ENCODE data around the gene HES2.
"Not testable (repeated sequence)": the region's sequence is repeated elsewhere in the genome, so short reads cannot be mapped to it uniquely, and the experiment has no call there.

The HES2 gene

GRCh38 chr1:6380037-6380436, 39.7 kb downstream of the HES2 start:
- no peak overlapping the region for H2AFZ ChIP-seq (ENCODE audit: insufficient read depth, low read length, poor library complexity)
- no peak for DNase-seq
- no CpG with 5 or more reads among the region's 7 CpGs for WGBS (ENCODE audit: extremely low coverage, insufficient coverage, insufficient read length)
- H3K9me3 ChIP-seq (ENCODE audit: insufficient read depth, low read depth, low read length) = no peaks in the 10 kb centered on the region
- no peak overlapping the region for H4K12ac ChIP-seq (ENCODE audit: low read depth, low read length)
- H2AK5ac ChIP-seq (ENCODE audit: low read length) = no peak overlapping the region
- no peak overlapping the region for H2BK120ac ChIP-seq (ENCODE audit: insufficient read depth, low read length, poor library complexity)
- H3K4me2 ChIP-seq (ENCODE audit: low read length) = no peak overlapping the region
- H3K27ac ChIP-seq (ENCODE audit: low read depth, low read length) = no peak overlapping the region
- no peak overlapping the region for H3K4ac ChIP-seq (ENCODE audit: low read depth, low read length)
- H3K4me1 ChIP-seq (ENCODE audit: control insufficient read depth in 1 of 2, insufficient read depth in 2 of 2, low read length in 2 of 2) = no peaks in the 10 kb centered on the region
- no peak overlapping the region for H2BK5ac ChIP-seq (ENCODE audit: low read depth, low read length, poor library complexity)
- H3K79me1 ChIP-seq (ENCODE audit: low read length) = no peaks in the 10 kb centered on the region
- H4K91ac ChIP-seq (ENCODE audit: low read depth, low read length) = no peak overlapping the region
- no peak overlapping the region for H3K4me3 ChIP-seq (ENCODE audit: low read depth, low read length)
- H4K8ac ChIP-seq (ENCODE audit: low read depth, low read length) = no peak overlapping the region
- no peaks in the 10 kb centered on the region for H3K27me3 ChIP-seq (ENCODE audit: insufficient read depth, low read length)
- H3K14ac ChIP-seq (ENCODE audit: low read length) = no peak overlapping the region
- no peak overlapping the region for H3K23ac ChIP-seq (ENCODE audit: low read length)
- H3K9ac ChIP-seq (ENCODE audit: low read length) = no peak overlapping the region
- H3K36me3 ChIP-seq (ENCODE audit: control insufficient read depth in 1 of 2, insufficient read depth in 2 of 2, low read length in 2 of 2) = no peaks in the 10 kb centered on the region
- H2BK12ac ChIP-seq (ENCODE audit: low read length) = no peak overlapping the region
- H3K79me2 ChIP-seq (ENCODE audit: control insufficient read depth, insufficient read depth, low read length, poor library complexity) = no peaks in the 10 kb centered on the region
- H3K18ac ChIP-seq (ENCODE audit: low read length) = no peak overlapping the region

DNA sequence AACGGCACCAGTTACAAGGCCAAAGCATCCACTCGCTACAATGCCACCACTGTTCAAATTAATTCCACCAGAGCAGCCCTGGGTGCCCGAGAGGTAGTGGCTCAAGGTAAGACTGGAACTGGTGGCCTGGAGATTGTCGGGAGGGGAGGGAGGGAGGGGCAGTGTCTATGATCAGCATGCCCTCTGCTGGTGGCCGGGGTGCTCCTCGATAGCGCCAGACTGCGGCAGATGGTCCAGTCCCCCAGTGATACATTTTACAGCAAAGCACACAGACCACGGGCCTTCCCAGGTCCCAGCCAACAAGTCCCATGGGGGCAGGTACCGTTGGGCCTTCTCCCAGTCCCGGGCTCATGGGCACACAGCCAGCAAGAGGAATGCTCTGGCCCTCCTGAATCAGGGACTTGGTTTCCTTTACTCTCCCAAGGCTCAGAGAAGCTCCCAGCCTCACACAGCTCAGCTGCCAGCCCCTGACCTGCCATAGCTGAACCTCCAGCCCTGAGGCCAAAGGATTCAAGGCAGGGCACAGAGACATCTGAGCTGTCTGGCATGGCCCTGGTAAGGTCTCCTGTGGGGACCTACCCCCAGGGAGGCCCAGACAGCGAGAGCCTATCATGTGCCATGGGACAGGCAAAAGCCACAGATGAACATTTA, 41.5 kb downstream of the HES2 start:
- Histone ChIP-seq H3K79me2 (ENCODE audit: control insufficient read depth, insufficient read depth, low read length, poor library complexity) (no peaks in the 10 kb centered on the region), H3K14ac (ENCODE audit: low read length) (no peak overlapping the region), H3K9ac (ENCODE audit: low read length) (no peak overlapping the region), H3K18ac (ENCODE audit: low read length) (no peak overlapping the region), H3K4me3 (ENCODE audit: low read depth, low read length) (no peak overlapping the region), H2BK5ac (ENCODE audit: low read depth, low read length, poor library complexity) (no peak overlapping the region), H4K91ac (ENCODE audit: low read depth, low read length) (no peak overlapping the region), H3K4me2 (ENCODE audit: low read length) (no peak overlapping the region), H2AFZ (ENCODE audit: insufficient read depth, low read length, poor library complexity) (no peak overlapping the region), H3K27ac (ENCODE audit: low read depth, low read length) (no peak overlapping the region), H2BK120ac (ENCODE audit: insufficient read depth, low read length, poor library complexity) (no peak overlapping the region), H3K4ac (ENCODE audit: low read depth, low read length) (no peak overlapping the region), H2BK12ac (ENCODE audit: low read length) (no peak overlapping the region), H3K4me1 (ENCODE audit: control insufficient read depth in 1 of 2, insufficient read depth in 2 of 2, low read length in 2 of 2) (no peaks in the 10 kb centered on the region), H3K36me3 (ENCODE audit: control insufficient read depth in 1 of 2, insufficient read depth in 2 of 2, low read length in 2 of 2) (no peaks in the 10 kb centered on the region), H4K8ac (ENCODE audit: low read depth, low read length) (no peak overlapping the region), H3K79me1 (ENCODE audit: low read length) (no peaks in the 10 kb centered on the region), H3K9me3 (ENCODE audit: insufficient read depth, low read depth, low read length) (no peaks in the 10 kb centered on the region), H2AK5ac (ENCODE audit: low read length) (no peak overlapping the region), H3K23ac (ENCODE audit: low read length) (no peak overlapping the region), H4K12ac (ENCODE audit: low read depth, low read length) (no peak overlapping the region), H3K27me3 (ENCODE audit: insufficient read depth, low read length) (no peaks in the 10 kb centered on the region)
- WGBS (ENCODE audit: extremely low coverage, insufficient coverage, insufficient read length) = no CpG with 5 or more reads among the region's 12 CpGs
- no peak for DNase-seq

- no peak overlapping the region for H2BK120ac ChIP-seq (ENCODE audit: insufficient read depth, low read length, poor library complexity)
- H3K9me3 ChIP-seq (ENCODE audit: insufficient read depth, low read depth, low read length) = no peaks in the 10 kb centered on the region
- no CpG with 5 or more reads among the region's 8 CpGs for WGBS (ENCODE audit: extremely low coverage, insufficient coverage, insufficient read length)
- H3K23ac ChIP-seq (ENCODE audit: low read length) = no peak overlapping the region
- no peak overlapping the region for H3K14ac ChIP-seq (ENCODE audit: low read length)
- no peaks in the 10 kb centered on the region for H3K79me1 ChIP-seq (ENCODE audit: low read length)
- H2BK5ac ChIP-seq (ENCODE audit: low read depth, low read length, poor library complexity) = no peak overlapping the region
- H3K9ac ChIP-seq (ENCODE audit: low read length) = no peak overlapping the region
- H4K12ac ChIP-seq (ENCODE audit: low read depth, low read length) = no peak overlapping the region
- H2AK5ac ChIP-seq (ENCODE audit: low read length) = no peak overlapping the region
- H3K4me3 ChIP-seq (ENCODE audit: low read depth, low read length) = no peak overlapping the region
- no peak overlapping the region for H4K8ac ChIP-seq (ENCODE audit: low read depth, low read length)
- no peak overlapping the region for H2AFZ ChIP-seq (ENCODE audit: insufficient read depth, low read length, poor library complexity)
- no peak overlapping the region for H3K4ac ChIP-seq (ENCODE audit: low read depth, low read length)
- no peak overlapping the region for H2BK12ac ChIP-seq (ENCODE audit: low read length)
- H4K91ac ChIP-seq (ENCODE audit: low read depth, low read length) = no peak overlapping the region
- H3K27ac ChIP-seq (ENCODE audit: low read depth, low read length) = no peak overlapping the region
- no peaks in the 10 kb centered on the region for H3K79me2 ChIP-seq (ENCODE audit: control insufficient read depth, insufficient read depth, low read length, poor library complexity)
- DNase-seq = no peak
- H3K18ac ChIP-seq (ENCODE audit: low read length) = no peak overlapping the region
- no peaks in the 10 kb centered on the region for H3K36me3 ChIP-seq (ENCODE audit: control insufficient read depth in 1 of 2, insufficient read depth in 2 of 2, low read length in 2 of 2)
- H3K4me2 ChIP-seq (ENCODE audit: low read length) = no peak overlapping the region
- no peaks in the 10 kb centered on the region for H3K4me1 ChIP-seq (ENCODE audit: control insufficient read depth in 1 of 2, insufficient read depth in 2 of 2, low read length in 2 of 2)
- no peaks in the 10 kb centered on the region for H3K27me3 ChIP-seq (ENCODE audit: insufficient read depth, low read length)
These were observed 45.6 kb downstream of the HES2 start for GRCh38 chr1:6373961-6374720.

- not testable (repeated sequence) for H3K14ac ChIP-seq (ENCODE audit: low read length); H3K18ac ChIP-seq (ENCODE audit: low read length); H3K27me3 ChIP-seq (ENCODE audit: insufficient read depth, low read length); H3K4ac ChIP-seq (ENCODE audit: low read depth, low read length); H2BK12ac ChIP-seq (ENCODE audit: low read length); H3K36me3 ChIP-seq (ENCODE audit: control insufficient read depth in 1 of 2, insufficient read depth in 2 of 2, low read length in 2 of 2); H3K9me3 ChIP-seq (ENCODE audit: insufficient read depth, low read depth, low read length); H3K79me2 ChIP-seq (ENCODE audit: control insufficient read depth, insufficient read depth, low read length, poor library complexity); H3K4me2 ChIP-seq (ENCODE audit: low read length); H3K9ac ChIP-seq (ENCODE audit: low read length); H4K12ac ChIP-seq (ENCODE audit: low read depth, low read length); H4K91ac ChIP-seq (ENCODE audit: low read depth, low read length); H3K23ac ChIP-seq (ENCODE audit: low read length); H4K8ac ChIP-seq (ENCODE audit: low read depth, low read length); H3K27ac ChIP-seq (ENCODE audit: low read depth, low read length); H2BK5ac ChIP-seq (ENCODE audit: low read depth, low read length, poor library complexity); H3K79me1 ChIP-seq (ENCODE audit: low read length); H2AFZ ChIP-seq (ENCODE audit: insufficient read depth, low read length, poor library complexity); H3K4me3 ChIP-seq (ENCODE audit: low read depth, low read length); H2BK120ac ChIP-seq (ENCODE audit: insufficient read depth, low read length, poor library complexity); H2AK5ac ChIP-seq (ENCODE audit: low read length); H3K4me1 ChIP-seq (ENCODE audit: control insufficient read depth in 1 of 2, insufficient read depth in 2 of 2, low read length in 2 of 2)
- WGBS (ENCODE audit: extremely low coverage, insufficient coverage, insufficient read length) = no CpG with 5 or more reads among the region's 7 CpGs
- DNase-seq = peak in 1 of 2 donors; percentile 77
These were observed 47.5 kb downstream of the HES2 start for GRCh38 chr1:6372236-6372635.
